GM12875 (cell line): ENCODE results near the gene SLC25A42.
"Not testable (repeated sequence)": the region's sequence is repeated elsewhere in the genome, so short reads cannot be mapped to it uniquely, and the experiment has no call there.

Experiments used
- H3K4me3 ChIP-seq: one replicate; pipeline ENCODE4 v1.5.1; 2011; ENCODE audit warnings: low read depth, low read length, control low read depth
- CTCF ChIP-seq: IDR thresholded peaks from 2 replicates; pipeline ENCODE4 v1.5.1; 2011; ENCODE audit warnings: low read depth, mild to moderate bottlenecking, control low read depth, inconsistent platforms, low read length, moderate library complexity, borderline replicate concordance; ENCODE audit not compliant: insufficient read depth

Gene SLC25A42

GRCh38 chr19:19098084-19098702, 34.4 kb downstream of the SLC25A42 start:
- TF ChIP-seq CTCF = no peak
- H3K4me3 ChIP-seq = no peak overlapping the region

GRCh38 chr19:19098703-19099632, 35.2 kb downstream of the SLC25A42 start:
- no peak for TF ChIP-seq CTCF
- no peak overlapping the region for H3K4me3 ChIP-seq

- TF ChIP-seq CTCF = no peak
- H3K4me3 ChIP-seq = no peak overlapping the region
These were observed 37.7 kb downstream of the SLC25A42 start for GRCh38 chr19:19101540-19101939.

- H3K4me3 ChIP-seq = not testable (repeated sequence)
These were observed 38.8 kb downstream of the SLC25A42 start for GRCh38 chr19:19102566-19102965.

- no peak for TF ChIP-seq CTCF
- H3K4me3 ChIP-seq = no peak overlapping the region
These were observed 39.4 kb downstream of the SLC25A42 start for GRCh38 chr19:19103167-19103566.

- no peak overlapping the region for H3K4me3 ChIP-seq
- TF ChIP-seq CTCF = no peak
These were observed 41.7 kb downstream of the SLC25A42 start for GRCh38 chr19:19105365-19106055.

- no peak for TF ChIP-seq CTCF
- H3K4me3 ChIP-seq = no peak overlapping the region
These were observed 42.3 kb downstream of the SLC25A42 start for GRCh38 chr19:19106056-19106551.

GRCh38 chr19:19106938-19107337, 43.1 kb downstream of the SLC25A42 start:
- not testable (repeated sequence) for H3K4me3 ChIP-seq
